HEK293T (cell line): ENCODE measurements around the gene CLIC6.

Source experiments
- CTCF ChIA-PET: fragments of 350-600 bp; formaldehyde crosslinking; extraction: SDS; loops from one replicate; lab custom pipeline; 2021; ENCODE audit warnings: antibody characterized with exemption, inconsistent platforms; lab: Yijun Ruan, JAX
- POLR2A ChIA-PET: fragments of 350-600 bp; formaldehyde crosslinking; extraction: SDS; loops from one replicate; lab custom pipeline; 2020; ENCODE audit warnings: antibody characterized with exemption, inconsistent platforms; lab: Yijun Ruan, JAX
- DNase-seq: peaks from one replicate; pipeline ENCODE4 v3.0.0; 2012; ENCODE audit warnings: mixed read lengths; ENCODE audit errors: extremely low spot score
- ARNT ChIP-seq: fragments of 450-650 bp; IDR thresholded peaks from 2 replicates; pipeline ENCODE4 v1.6.1; 2017; ENCODE audit warnings: mild to moderate bottlenecking
- BHLHE40 ChIP-seq: fragments of 450-650 bp; IDR thresholded peaks from 2 replicates; pipeline ENCODE4 v1.6.1; 2016; ENCODE audit warnings: mild to moderate bottlenecking, moderate library complexity, borderline replicate concordance
- CTBP1 ChIP-seq: fragments of 450-650 bp; IDR thresholded peaks from 2 replicates; pipeline ENCODE4 v1.6.1; 2016; ENCODE audit warnings: borderline replicate concordance
- ELF4 ChIP-seq: fragments of 450-650 bp; IDR thresholded peaks from 2 replicates; pipeline ENCODE4 v1.6.1; 2017; ENCODE audit warnings: antibody characterized with exemption
- FOXA1 ChIP-seq: fragments of 450-650 bp; IDR thresholded peaks from 2 replicates; pipeline ENCODE4 v1.6.1; 2016; ENCODE audit warnings: mild to moderate bottlenecking
- FOXK2 ChIP-seq: fragments of 450-650 bp; IDR thresholded peaks from 2 replicates; pipeline ENCODE4 v1.6.1; 2016; ENCODE audit warnings: mild to moderate bottlenecking
- FOXM1 ChIP-seq: fragments of 450-650 bp; IDR thresholded peaks from 2 replicates; pipeline ENCODE4 v1.6.1; 2017; ENCODE audit warnings: mild to moderate bottlenecking, borderline replicate concordance
- HDGF ChIP-seq: fragments of 450-650 bp; IDR thresholded peaks from 2 replicates; pipeline ENCODE4 v1.6.1; 2017; ENCODE audit warnings: antibody characterized with exemption, borderline replicate concordance
- L3MBTL2 ChIP-seq: fragments of 450-650 bp; conservative IDR thresholded peaks from 2 replicates; pipeline ENCODE4 v1.6.1; 2016; ENCODE audit warnings: mild to moderate bottlenecking
- LEF1 ChIP-seq: fragments of 450-650 bp; IDR thresholded peaks from 2 replicates; pipeline ENCODE4 v1.6.1; 2017; ENCODE audit warnings: mild to moderate bottlenecking, borderline replicate concordance
- NFRKB ChIP-seq: fragments of 450-650 bp; IDR thresholded peaks from 2 replicates; pipeline ENCODE4 v1.6.1; 2016; ENCODE audit warnings: mild to moderate bottlenecking, moderate library complexity
- PKNOX1 ChIP-seq: fragments of 450-650 bp; IDR thresholded peaks from 2 replicates; pipeline ENCODE4 v1.6.1; 2016
- SP1 ChIP-seq: fragments of 450-650 bp; IDR thresholded peaks from 2 replicates; pipeline ENCODE4 v1.6.1; 2017
- SUZ12 ChIP-seq: fragments of 450-650 bp; IDR thresholded peaks from 2 replicates; pipeline ENCODE4 v1.6.1; 2016; ENCODE audit warnings: mild to moderate bottlenecking
- TARDBP ChIP-seq: fragments of 450-650 bp; IDR thresholded peaks from 2 replicates; pipeline ENCODE4 v1.6.1; 2016
- ZNF384 ChIP-seq: fragments of 450-650 bp; IDR thresholded peaks from 2 replicates; pipeline ENCODE4 v1.6.1; 2016

CLIC6 gene

GRCh38 chr21:34726627-34727337, 58.0 kb downstream of the CLIC6 start:
- POLR2A ChIA-PET: no interaction called here
- TF ChIP-seq TARDBP (no peak), L3MBTL2 (no peak), SUZ12 (no peak), ZNF384 (no peak), FOXA1 (no peak), NFRKB (no peak), LEF1 (no peak), FOXK2 (no peak), BHLHE40 (no peak)
- CTCF ChIA-PET: interaction anchor here (1.3 kb wide), 1 partner anchor 19 kb away, joined by 3 read pairs; no protein-coding TSS in a partner anchor
- no peak for DNase-seq

- TF ChIP-seq HDGF (no peak), PKNOX1 (no peak), L3MBTL2 (no peak), BHLHE40 (no peak), NFRKB (no peak), ARNT (no peak), LEF1 (no peak), FOXK2 (no peak), FOXM1 (no peak), TARDBP (no peak), ZNF384 (no peak), CTBP1 (no peak), ELF4 (no peak), SUZ12 (no peak), FOXA1 (no peak)
- CTCF ChIA-PET: no interaction called here
- DNase-seq: no peak
- POLR2A ChIA-PET: no interaction called here
Observed at GRCh38 chr21:34728479-34728878, 59.7 kb downstream of the CLIC6 start.

- TF ChIP-seq ARNT: no peak
- TF ChIP-seq ELF4: no peak
- TF ChIP-seq FOXK2: no peak
- TF ChIP-seq SP1: no peak
- ChIA-PET CTCF (no interaction called here), POLR2A (no interaction called here)
- DNase-seq: no peak
Observed at GRCh38 chr21:34730194-34730593, 61.4 kb downstream of the CLIC6 start.

GRCh38 chr21:34730756-34731445, 62.1 kb downstream of the CLIC6 start:
- CTCF ChIA-PET: no interaction called here
- no peak for DNase-seq
- POLR2A ChIA-PET: no interaction called here
- TF ChIP-seq L3MBTL2 (no peak), SUZ12 (no peak), HDGF (no peak), NFRKB (no peak), FOXM1 (no peak), ELF4 (no peak), ARNT (no peak), FOXA1 (no peak)

GRCh38 chr21:34732388-34732821, 63.6 kb downstream of the CLIC6 start:
- CTCF ChIA-PET: no interaction called here
- no peak for TF ChIP-seq ZNF384
- TF ChIP-seq ARNT: no peak
- TF ChIP-seq SUZ12: no peak
- no peak for TF ChIP-seq SP1
- no peak for TF ChIP-seq PKNOX1
- TF ChIP-seq NFRKB: no peak
- no peak for TF ChIP-seq HDGF
- no peak for TF ChIP-seq LEF1
- TF ChIP-seq TARDBP: no peak
- no peak for TF ChIP-seq L3MBTL2
- TF ChIP-seq FOXA1: no peak
- TF ChIP-seq FOXM1: no peak
- no peak for TF ChIP-seq CTBP1
- TF ChIP-seq ELF4: no peak
- TF ChIP-seq FOXK2: no peak
- no peak for TF ChIP-seq BHLHE40
- POLR2A ChIA-PET: no interaction called here
- DNase-seq: no peak

GRCh38 chr21:34733852-34734251, 65.1 kb downstream of the CLIC6 start:
- POLR2A ChIA-PET: no interaction called here
- DNase-seq: no peak
- CTCF ChIA-PET: no interaction called here
- TF ChIP-seq PKNOX1 (no peak), SUZ12 (no peak)
